Measurements from ENCODE around the gene MSMP.

DNA sequence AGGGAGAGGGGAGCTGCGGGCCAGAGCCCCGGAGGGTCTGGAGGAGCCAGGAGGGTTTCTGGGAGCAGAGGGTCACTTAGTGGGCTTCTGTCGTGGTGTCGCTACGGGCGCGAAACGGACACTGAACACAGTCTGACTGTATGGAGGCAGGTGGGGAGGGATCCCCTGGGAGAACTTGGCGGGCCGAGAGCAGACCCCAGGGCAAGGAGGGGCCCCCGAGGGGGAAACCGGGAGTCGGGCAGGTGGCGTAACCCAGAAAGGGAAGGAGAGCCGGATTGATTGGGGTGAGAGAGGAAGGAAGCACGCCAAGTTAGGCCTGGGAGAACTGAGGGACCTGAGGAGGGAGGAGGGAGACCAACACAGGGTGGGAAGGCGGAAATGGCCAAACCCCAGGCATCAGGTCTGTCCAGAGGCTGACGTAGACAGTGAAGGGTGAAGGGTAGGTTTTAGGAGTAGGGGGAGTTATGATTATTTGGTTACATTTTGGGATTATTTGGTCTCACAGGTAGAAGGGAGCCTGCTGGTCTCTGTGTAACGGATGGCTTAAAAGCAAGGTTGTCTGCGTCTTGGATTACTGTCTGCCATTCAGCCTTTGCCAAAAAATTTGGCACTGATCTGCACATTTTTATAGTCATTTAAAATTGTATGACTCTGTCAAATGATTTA, 3.3 kb upstream of the MSMP start:
- TF ChIP-seq EZH2 (IDR thresholded peaks at IDR 0.05) (no peak), POLR2AphosphoS5 (IDR thresholded peaks at IDR 0.05; ENCODE audit: borderline replicate concordance, low read depth, low read length) (no peak; the same call in 1 of the 2 replicates)

All from SK-N-MC (cell line).